Endothelial cell (in vitro differentiated cells): ENCODE data around the gene DOK3. TPM values are rescaled to one million over a fixed set of nuclear protein-coding genes. Genes with fewer than 3 reads are reported as not detected.
A peak's percentile ranks its signal among the peaks of the same experiment; 100 is the strongest.

Source experiments
- DNase-seq: peaks from one replicate; pipeline ENCODE4 v3.0.0; 2021; ENCODE audit warnings: low spot score
- H3K27ac Mint-ChIP-seq: one replicate; pipeline ENCODE4 v1.8.0; 2021; ENCODE audit warnings: mixed read lengths, inconsistent platforms; ENCODE audit not compliant: unreplicated experiment
- H3K27me3 Mint-ChIP-seq: one replicate; pipeline ENCODE4 v1.8.0; 2021; ENCODE audit warnings: mild to moderate bottlenecking, moderate library complexity, mixed read lengths, inconsistent platforms; ENCODE audit not compliant: unreplicated experiment
- H3K36me3 Mint-ChIP-seq: one replicate; pipeline ENCODE4 v1.8.0; 2021; ENCODE audit warnings: mild to moderate bottlenecking, low read depth, mixed read lengths, inconsistent platforms; ENCODE audit not compliant: unreplicated experiment
- H3K4me1 Mint-ChIP-seq: one replicate; pipeline ENCODE4 v1.8.0; 2021; ENCODE audit warnings: mild to moderate bottlenecking, mixed read lengths, inconsistent platforms; ENCODE audit not compliant: unreplicated experiment
- H3K4me3 Mint-ChIP-seq: one replicate; pipeline ENCODE4 v1.8.0; 2021; ENCODE audit warnings: mild to moderate bottlenecking, mixed read lengths, inconsistent platforms; ENCODE audit not compliant: unreplicated experiment
- H3K9me3 Mint-ChIP-seq: one replicate; pipeline ENCODE4 v1.8.0; 2021; ENCODE audit warnings: mixed read lengths, inconsistent platforms; ENCODE audit not compliant: unreplicated experiment
- CTCF ChIP-seq: fragments of 200-600 bp; sonication (generic); IDR thresholded peaks from one replicate; pipeline ENCODE4 v1.5.0; 2021; ENCODE audit warnings: antibody characterized with exemption; ENCODE audit not compliant: unreplicated experiment
- total RNA-seq: library from RNA; stranded (reverse); fragmentation: NEBNext Ultra II Directional; extraction: Animal tissue kit (Norgen Biotek cat#: 25700); gene quantifications from one replicate; pipeline ENCODE4 v1.2.1, GENCODE V29; 2021; ENCODE audit not compliant: unreplicated experiment

The DOK3 gene
- total RNA-seq, 1 donor from 2014 or later, result 51.4 TPM

- peak overlapping the region; percentile 64 for H3K27ac Mint-ChIP-seq
- peaks cover 32% of the 10 kb centered on the region for H3K4me1 Mint-ChIP-seq
- H3K9me3 Mint-ChIP-seq, result no peaks in the 10 kb centered on the region
- no peak overlapping the region for H3K4me3 Mint-ChIP-seq
- TF ChIP-seq CTCF, result no peak
- H3K27me3 Mint-ChIP-seq, result peaks cover 21% of the 10 kb centered on the region
- peaks cover 20% of the 10 kb centered on the region for H3K36me3 Mint-ChIP-seq
- DNase-seq, result no peak
Observed at GRCh38 chr5:177459357-177459756, 50.3 kb downstream of the DOK3 start.

GRCh38 chr5:177458912-177459350 is 50.7 kb downstream of the DOK3 start:
- H3K4me1 Mint-ChIP-seq, result peaks cover 32% of the 10 kb centered on the region
- no peak for DNase-seq
- peaks cover 20% of the 10 kb centered on the region for H3K36me3 Mint-ChIP-seq
- H3K4me3 Mint-ChIP-seq, result no peak overlapping the region
- peaks cover 22% of the 10 kb centered on the region for H3K27me3 Mint-ChIP-seq
- H3K9me3 Mint-ChIP-seq, result no peaks in the 10 kb centered on the region
- H3K27ac Mint-ChIP-seq, result peak overlapping the region; percentile 64
- TF ChIP-seq CTCF, result no peak

GRCh38 chr5:177457852-177458681 is 51.6 kb downstream of the DOK3 start:
- no peaks in the 10 kb centered on the region for H3K9me3 Mint-ChIP-seq
- H3K27me3 Mint-ChIP-seq, result peaks cover 21% of the 10 kb centered on the region
- H3K4me3 Mint-ChIP-seq, result no peak overlapping the region
- H3K27ac Mint-ChIP-seq, result peak overlapping the region; percentile 86
- no peak for DNase-seq
- peak; percentile 8 for TF ChIP-seq CTCF
- H3K4me1 Mint-ChIP-seq, result peaks cover 26% of the 10 kb centered on the region
- peaks cover 13% of the 10 kb centered on the region for H3K36me3 Mint-ChIP-seq

- peaks cover 17% of the 10 kb centered on the region for H3K4me1 Mint-ChIP-seq
- no peaks in the 10 kb centered on the region for H3K9me3 Mint-ChIP-seq
- H3K36me3 Mint-ChIP-seq, result peaks cover 8% of the 10 kb centered on the region
Observed at GRCh38 chr5:177456976-177457851, 52.4 kb downstream of the DOK3 start.

More at GRCh38 chr5:177456976-177457851, 52.4 kb downstream of the DOK3 start:
- peak overlapping the region; percentile 87 for H3K27ac Mint-ChIP-seq
- DNase-seq, result peak; percentile 87
- peaks cover 22% of the 10 kb centered on the region for H3K27me3 Mint-ChIP-seq
- H3K4me3 Mint-ChIP-seq, result peak overlapping the region; percentile 85
- peak; percentile 64 for TF ChIP-seq CTCF
